Measurements from ENCODE around the gene NKX1-1.
"Not testable (repeated sequence)": the region's sequence is repeated elsewhere in the genome, so short reads cannot be mapped to it uniquely, and the experiment has no call there.

Gene NKX1-1

GRCh38 chr4:1406394-1406980 is at the start of gene NKX1-1:
Gene NKX1-1 (minus strand): TSS chr4:1406442. CDS start chr4:1406442, 0 bp downstream.
- no peak for DNase-seq

- DNase-seq, result no peak
Measured at GRCh38 chr4:1453731-1454130, 47.5 kb upstream of the NKX1-1 start.

GRCh38 chr4:1452431-1453051 is 46.3 kb upstream of the NKX1-1 start:
- DNase-seq, result no peak

- DNase-seq, result no peak
Measured at GRCh38 chr4:1451752-1452122, 45.5 kb upstream of the NKX1-1 start.

- DNase-seq, result no peak
Measured at GRCh38 chr4:1451106-1451751, 45.0 kb upstream of the NKX1-1 start.

GRCh38 chr4:1449833-1450741 is 43.8 kb upstream of the NKX1-1 start:
- DNase-seq, result no peak

GRCh38 chr4:1449475-1449832 is 43.2 kb upstream of the NKX1-1 start:
- DNase-seq, result no peak

GRCh38 chr4:1448589-1449420 is 42.6 kb upstream of the NKX1-1 start:
- DNase-seq, result no peak

GRCh38 chr4:1447676-1448588 is 41.7 kb upstream of the NKX1-1 start:
- no peak for DNase-seq

GRCh38 chr4:1446502-1447386 is 40.5 kb upstream of the NKX1-1 start:
- no peak for DNase-seq

GRCh38 chr4:1445716-1446445 is 39.6 kb upstream of the NKX1-1 start:
- no peak for DNase-seq

GRCh38 chr4:1443688-1444172 is 37.5 kb upstream of the NKX1-1 start:
- not testable (repeated sequence) for DNase-seq

GRCh38 chr4:1427010-1427409 is 20.8 kb upstream of the NKX1-1 start:
- no peak for DNase-seq

- DNase-seq, result no peak
Measured at GRCh38 chr4:1421657-1422056, 15.4 kb upstream of the NKX1-1 start.

- no peak for DNase-seq
Measured at GRCh38 chr4:1419708-1420107, 13.5 kb upstream of the NKX1-1 start.

- DNase-seq, result no peak
Measured at GRCh38 chr4:1418494-1419285, 12.4 kb upstream of the NKX1-1 start.

GRCh38 chr4:1417522-1418390 is 11.5 kb upstream of the NKX1-1 start:
- no peak for DNase-seq

GRCh38 chr4:1416948-1417260 is 10.7 kb upstream of the NKX1-1 start:
- no peak for DNase-seq
